ENCODE results near the gene ARMC8.

Gene ARMC8

GRCh38 chr3:138222942-138223287 is 35.8 kb downstream of the ARMC8 start:
- Histone ChIP-seq H3K27me3 (ENCODE audit: insufficient read depth, low read length) (no peaks in the 10 kb centered on the region), H3K4me3 (ENCODE audit: low read length) (no peak overlapping the region), H3K36me3 (ENCODE audit: insufficient read depth, low read depth, low read length) (peaks cover 62% of the 10 kb centered on the region), H3K9me3 (ENCODE audit: insufficient read depth, low read depth, low read length) (no peaks in the 10 kb centered on the region), H3K9ac (ENCODE audit: low read depth, low read length) (no peak overlapping the region), H3K27ac (ENCODE audit: low read length) (no peak overlapping the region), H3K4me1 (ENCODE audit: insufficient read depth, low read length) (peaks cover 3% of the 10 kb centered on the region; the same call in 1 of the 2 replicates)

GRCh38 chr3:138227650-138228049 is 40.5 kb downstream of the ARMC8 start:
- no peak overlapping the region for H3K4me3 ChIP-seq (ENCODE audit: low read length)
- no peaks in the 10 kb centered on the region for H3K4me1 ChIP-seq (ENCODE audit: insufficient read depth, low read length)
- H3K9ac ChIP-seq (ENCODE audit: low read depth, low read length), result no peak overlapping the region
- no peak overlapping the region for H3K27ac ChIP-seq (ENCODE audit: low read length)
- H3K36me3 ChIP-seq (ENCODE audit: insufficient read depth, low read depth, low read length), result peaks cover 88% of the 10 kb centered on the region
- no peaks in the 10 kb centered on the region for H3K9me3 ChIP-seq (ENCODE audit: insufficient read depth, low read depth, low read length)
- no peaks in the 10 kb centered on the region for H3K27me3 ChIP-seq (ENCODE audit: insufficient read depth, low read length)

- Histone ChIP-seq H3K36me3 (ENCODE audit: insufficient read depth, low read depth, low read length) (peaks cover 83% of the 10 kb centered on the region), H3K4me1 (ENCODE audit: insufficient read depth, low read length) (no peaks in the 10 kb centered on the region), H3K9me3 (ENCODE audit: insufficient read depth, low read depth, low read length) (no peaks in the 10 kb centered on the region), H3K27ac (ENCODE audit: low read length) (no peak overlapping the region), H3K4me3 (ENCODE audit: low read length) (no peak overlapping the region), H3K27me3 (ENCODE audit: insufficient read depth, low read length) (no peaks in the 10 kb centered on the region), H3K9ac (ENCODE audit: low read depth, low read length) (no peak overlapping the region)
Observed at GRCh38 chr3:138230525-138230924, 43.4 kb downstream of the ARMC8 start.

- H3K27ac ChIP-seq (ENCODE audit: low read length), result no peak overlapping the region
- H3K9ac ChIP-seq (ENCODE audit: low read depth, low read length), result no peak overlapping the region
- H3K27me3 ChIP-seq (ENCODE audit: insufficient read depth, low read length), result no peaks in the 10 kb centered on the region
- peaks cover 87% of the 10 kb centered on the region for H3K36me3 ChIP-seq (ENCODE audit: insufficient read depth, low read depth, low read length)
- H3K4me1 ChIP-seq (ENCODE audit: insufficient read depth, low read length), result no peaks in the 10 kb centered on the region
- no peak overlapping the region for H3K4me3 ChIP-seq (ENCODE audit: low read length)
- no peaks in the 10 kb centered on the region for H3K9me3 ChIP-seq (ENCODE audit: insufficient read depth, low read depth, low read length)
Observed at GRCh38 chr3:138232705-138233364, 45.7 kb downstream of the ARMC8 start.

- Histone ChIP-seq H3K4me3 (ENCODE audit: low read length) (no peak overlapping the region), H3K4me1 (ENCODE audit: insufficient read depth, low read length) (no peaks in the 10 kb centered on the region), H3K27me3 (ENCODE audit: insufficient read depth, low read length) (no peaks in the 10 kb centered on the region), H3K27ac (ENCODE audit: low read length) (no peak overlapping the region), H3K36me3 (ENCODE audit: insufficient read depth, low read depth, low read length) (peaks cover 88% of the 10 kb centered on the region), H3K9ac (ENCODE audit: low read depth, low read length) (no peak overlapping the region), H3K9me3 (ENCODE audit: insufficient read depth, low read depth, low read length) (no peaks in the 10 kb centered on the region)
Observed at GRCh38 chr3:138234401-138235179, 47.5 kb downstream of the ARMC8 start.

- H3K9ac ChIP-seq (ENCODE audit: low read depth, low read length), result no peak overlapping the region
- no peak overlapping the region for H3K4me3 ChIP-seq (ENCODE audit: low read length)
- no peaks in the 10 kb centered on the region for H3K9me3 ChIP-seq (ENCODE audit: insufficient read depth, low read depth, low read length)
- H3K36me3 ChIP-seq (ENCODE audit: insufficient read depth, low read depth, low read length), result peaks cover 90% of the 10 kb centered on the region
- no peaks in the 10 kb centered on the region for H3K27me3 ChIP-seq (ENCODE audit: insufficient read depth, low read length)
- no peak overlapping the region for H3K27ac ChIP-seq (ENCODE audit: low read length)
- no peaks in the 10 kb centered on the region for H3K4me1 ChIP-seq (ENCODE audit: insufficient read depth, low read length)
Observed at GRCh38 chr3:138238711-138239110, 51.6 kb downstream of the ARMC8 start.

- H3K4me3 ChIP-seq (ENCODE audit: low read length), result no peak overlapping the region
- H3K27ac ChIP-seq (ENCODE audit: low read length), result no peak overlapping the region
- H3K9ac ChIP-seq (ENCODE audit: low read depth, low read length), result no peak overlapping the region
- peaks cover 91% of the 10 kb centered on the region for H3K36me3 ChIP-seq (ENCODE audit: insufficient read depth, low read depth, low read length)
- no peaks in the 10 kb centered on the region for H3K9me3 ChIP-seq (ENCODE audit: insufficient read depth, low read depth, low read length)
- no peaks in the 10 kb centered on the region for H3K27me3 ChIP-seq (ENCODE audit: insufficient read depth, low read length)
- H3K4me1 ChIP-seq (ENCODE audit: insufficient read depth, low read length), result no peaks in the 10 kb centered on the region
Observed at GRCh38 chr3:138241061-138241460, 54.0 kb downstream of the ARMC8 start.

- no peak overlapping the region for H3K27ac ChIP-seq (ENCODE audit: low read length)
- no peaks in the 10 kb centered on the region for H3K4me1 ChIP-seq (ENCODE audit: insufficient read depth, low read length)
- H3K27me3 ChIP-seq (ENCODE audit: insufficient read depth, low read length), result no peaks in the 10 kb centered on the region
- no peaks in the 10 kb centered on the region for H3K9me3 ChIP-seq (ENCODE audit: insufficient read depth, low read depth, low read length)
- H3K4me3 ChIP-seq (ENCODE audit: low read length), result no peak overlapping the region
- H3K9ac ChIP-seq (ENCODE audit: low read depth, low read length), result no peak overlapping the region
- H3K36me3 ChIP-seq (ENCODE audit: insufficient read depth, low read depth, low read length), result peaks cover 90% of the 10 kb centered on the region
Observed at GRCh38 chr3:138241676-138242075, 54.6 kb downstream of the ARMC8 start.

- Histone ChIP-seq H3K9ac (ENCODE audit: low read depth, low read length) (no peak overlapping the region), H3K4me1 (ENCODE audit: insufficient read depth, low read length) (no peaks in the 10 kb centered on the region), H3K27me3 (ENCODE audit: insufficient read depth, low read length) (no peaks in the 10 kb centered on the region), H3K4me3 (ENCODE audit: low read length) (no peak overlapping the region), H3K9me3 (ENCODE audit: insufficient read depth, low read depth, low read length) (no peaks in the 10 kb centered on the region), H3K27ac (ENCODE audit: low read length) (no peak overlapping the region), H3K36me3 (ENCODE audit: insufficient read depth, low read depth, low read length) (peaks cover 87% of the 10 kb centered on the region)
Observed at GRCh38 chr3:138242466-138242865, 55.4 kb downstream of the ARMC8 start.

GRCh38 chr3:138245026-138245425 is 57.9 kb downstream of the ARMC8 start:
- Histone ChIP-seq H3K4me1 (ENCODE audit: insufficient read depth, low read length) (no peaks in the 10 kb centered on the region), H3K27ac (ENCODE audit: low read length) (no peak overlapping the region), H3K9ac (ENCODE audit: low read depth, low read length) (no peak overlapping the region), H3K27me3 (ENCODE audit: insufficient read depth, low read length) (no peaks in the 10 kb centered on the region), H3K9me3 (ENCODE audit: insufficient read depth, low read depth, low read length) (no peaks in the 10 kb centered on the region), H3K4me3 (ENCODE audit: low read length) (no peak overlapping the region), H3K36me3 (ENCODE audit: insufficient read depth, low read depth, low read length) (peaks cover 78% of the 10 kb centered on the region)

- Histone ChIP-seq H3K27ac (ENCODE audit: low read length) (no peak overlapping the region), H3K27me3 (ENCODE audit: insufficient read depth, low read length) (no peaks in the 10 kb centered on the region), H3K9me3 (ENCODE audit: insufficient read depth, low read depth, low read length) (no peaks in the 10 kb centered on the region), H3K4me3 (ENCODE audit: low read length) (no peak overlapping the region), H3K36me3 (ENCODE audit: insufficient read depth, low read depth, low read length) (peaks cover 40% of the 10 kb centered on the region), H3K9ac (ENCODE audit: low read depth, low read length) (no peak overlapping the region), H3K4me1 (ENCODE audit: insufficient read depth, low read length) (no peaks in the 10 kb centered on the region)
Observed at GRCh38 chr3:138249636-138250035, 62.5 kb downstream of the ARMC8 start.

- Histone ChIP-seq H3K9ac (ENCODE audit: low read depth, low read length) (no peak overlapping the region), H3K27ac (ENCODE audit: low read length) (no peak overlapping the region), H3K4me1 (ENCODE audit: insufficient read depth, low read length) (no peaks in the 10 kb centered on the region), H3K9me3 (ENCODE audit: insufficient read depth, low read depth, low read length) (no peaks in the 10 kb centered on the region), H3K36me3 (ENCODE audit: insufficient read depth, low read depth, low read length) (peaks cover 5% of the 10 kb centered on the region), H3K27me3 (ENCODE audit: insufficient read depth, low read length) (no peaks in the 10 kb centered on the region), H3K4me3 (ENCODE audit: low read length) (no peak overlapping the region)
Observed at GRCh38 chr3:138253609-138254008, 66.5 kb downstream of the ARMC8 start.

Data from iPS-20b (cell line).